Stimulated activated naive CD4-positive, alpha-beta T cell treated with Interleukin-2 at 50 U/mL for 16 hours (primary cell): ENCODE measurements around the gene USP53.
"Not testable (repeated sequence)": the region's sequence is repeated elsewhere in the genome, so short reads cannot be mapped to it uniquely, and the experiment has no call there.

Experiments
- DNase-seq: peaks from one replicate; lab custom pipeline; 2025; lab: John Stamatoyannopoulos, UW

USP53 gene

GRCh38 chr4:119315036-119315435, 102.5 kb downstream of the USP53 start:
- no peak for DNase-seq

DNA sequence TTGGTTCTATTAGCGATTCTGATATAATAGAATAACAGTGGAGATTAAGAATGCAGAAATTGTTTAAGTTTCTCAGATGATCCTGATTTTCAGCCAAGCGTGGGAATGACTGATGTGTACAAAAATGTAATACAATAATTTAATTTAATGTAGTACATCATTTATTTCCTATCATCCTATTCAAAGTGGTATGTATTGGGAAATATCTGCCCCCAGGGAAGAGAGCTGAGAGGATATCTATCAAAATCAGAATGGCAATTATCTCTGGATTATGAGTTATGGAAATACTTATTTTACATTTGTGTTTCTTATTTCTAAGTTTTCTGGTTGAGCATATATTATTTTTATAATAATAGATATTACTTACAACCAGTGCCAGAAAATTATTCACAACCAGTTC, 105.5 kb downstream of the USP53 start:
- no peak for DNase-seq

- no peak for DNase-seq
Observed at GRCh38 chr4:119321921-119322687, 109.6 kb downstream of the USP53 start, which contains the start of gene FABP2. FABP2 (minus strand) TSS chr4:119322138; CDS start chr4:119322102, 36 bp downstream.

DNA sequence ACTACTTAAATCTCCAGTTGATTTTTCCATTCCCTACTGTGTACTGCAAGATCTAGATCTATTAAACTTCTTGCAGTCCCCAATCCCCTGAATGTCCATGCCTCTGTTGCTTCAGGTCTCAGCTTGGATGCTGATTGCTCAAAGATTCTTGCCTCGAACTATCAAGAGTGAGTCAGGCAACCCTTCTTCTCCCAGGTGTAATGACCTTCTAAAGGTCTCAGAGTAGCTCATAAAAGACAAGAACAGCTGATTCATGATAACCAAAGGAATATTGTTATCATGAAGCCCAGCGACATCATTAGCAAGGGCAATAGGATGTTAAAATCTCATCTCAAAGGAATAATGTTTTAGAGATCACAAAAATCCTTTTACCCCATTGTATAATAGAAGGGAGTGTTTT, 116.2 kb downstream of the USP53 start:
- no peak for DNase-seq

GRCh38 chr4:119329835-119330620, 117.5 kb downstream of the USP53 start:
- no peak for DNase-seq

DNA sequence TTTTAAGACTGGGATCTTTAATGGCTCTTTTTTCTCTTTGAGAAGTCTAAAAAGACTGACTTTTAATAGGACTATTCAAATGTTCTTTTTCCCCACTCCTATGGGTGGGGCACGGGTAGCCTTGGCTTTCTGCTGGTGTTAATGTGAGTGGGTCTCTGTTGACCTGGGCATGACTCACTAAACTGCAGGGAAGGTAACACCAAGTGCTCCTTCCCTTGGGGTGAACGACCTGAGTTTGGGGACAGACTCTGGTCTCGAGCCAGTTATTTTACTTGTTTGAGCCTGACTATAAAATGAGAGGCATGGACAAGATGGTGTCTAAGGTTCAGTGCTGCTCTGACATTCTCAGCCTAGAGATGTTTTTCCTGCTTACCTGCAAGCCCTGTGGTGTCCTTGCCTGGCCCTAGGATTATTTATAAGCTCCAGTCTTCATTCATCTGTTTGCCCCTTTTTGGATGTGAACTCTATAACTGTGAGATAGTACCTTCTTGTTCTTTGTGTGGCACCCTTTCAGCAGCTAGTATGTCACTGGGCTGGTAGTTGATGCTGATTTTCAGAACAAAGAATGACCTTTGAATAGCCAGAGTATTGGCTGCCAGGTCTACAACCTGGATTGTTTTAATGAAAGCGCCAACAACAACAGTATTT, 123.9 kb downstream of the USP53 start:
- not testable (repeated sequence) for DNase-seq

GRCh38 chr4:119337010-119337409, 124.5 kb downstream of the USP53 start:
- DNase-seq, result no peak

DNA sequence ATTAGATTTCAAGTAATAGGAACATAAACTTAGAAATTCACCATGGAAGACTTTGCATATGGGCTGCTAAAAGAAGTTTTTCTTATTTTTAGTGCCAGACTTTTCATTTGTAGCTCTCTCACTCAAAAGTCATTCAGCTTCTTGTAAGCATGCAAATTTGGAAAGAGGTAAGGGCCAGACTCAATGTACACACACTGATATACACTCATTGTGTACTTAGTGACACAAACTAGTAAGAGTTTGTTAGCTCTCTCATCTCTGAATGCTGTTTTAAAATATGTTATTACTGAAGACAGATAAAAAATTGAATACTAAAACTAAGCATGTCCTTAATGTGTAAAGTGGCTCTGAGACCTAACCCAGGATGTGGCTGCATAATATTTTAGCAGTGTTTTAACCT, 127.4 kb downstream of the USP53 start:
- DNase-seq, result not testable (repeated sequence)

GRCh38 chr4:119343293-119343692, 130.8 kb downstream of the USP53 start:
- DNase-seq, result not testable (repeated sequence)
